H1 (cell line): ENCODE results near the gene TIMM10B. TPM values are rescaled to one million over a fixed set of nuclear protein-coding genes. Genes with fewer than 3 reads are reported as not detected.

ENCODE experiments used
- CEBPB ChIP-seq: IDR thresholded peaks from 2 replicates; pipeline ENCODE4 v1.6.1; 2012; ENCODE audit warnings: low read depth, low read length
- JUN ChIP-seq: IDR thresholded peaks from 2 replicates; pipeline ENCODE4 v1.6.1; 2011; ENCODE audit warnings: low read depth, mild to moderate bottlenecking, improper control_type of control experiment, low read length
- SAP30 ChIP-seq: fragments of 300-600 bp; sonication (generic); IDR thresholded peaks from 2 replicates; pipeline ENCODE4 v1.7.1; 2012; ENCODE audit warnings: low read length, moderate library complexity, mild to moderate bottlenecking, inconsistent platforms; ENCODE audit not compliant: insufficient read depth, insufficient replicate concordance
- polyA plus RNA-seq, 7 experiments: library from polyadenylated mRNA; depleted of rRNA in 3 of 7; stranded (reverse) in 5 of 7; unstranded in 2 of 7; fragments of >200 nt in 5 of 7; fragments of 200-250 nt in 2 of 7; gene quantifications; 1 replicate in 5 of 7; 2 replicates in 1 of 7; 4 replicates in 1 of 7; pipeline versions ENCODE4 v1.2.1 to v1.2.3, GENCODE V29; 2011 to 2013; ENCODE audit warnings: missing spikeins in 2 of 7, mixed read lengths in 2 of 7
- total RNA-seq: library from RNA; stranded (reverse); fragmentation: NEBNext Ultra II Directional; extraction: Animal tissue kit (Norgen Biotek cat#: 25700); gene quantifications from 2 replicates; pipeline ENCODE4 v1.2.1, GENCODE V29; 2021
- TF ChIP-seq, protein P1 (sequence below): IDR thresholded peaks from 2 replicates; pipeline ENCODE4 v1.6.1; 2012; ENCODE audit warnings: low read length, inconsistent platforms

The TIMM10B gene
- total and polyA plus RNA-seq, 2 of the 8 experiments (the other 6 are each of a cell fraction or from before 2014, with no cell fraction given), result 38.2 to 47.8 TPM

DNA sequence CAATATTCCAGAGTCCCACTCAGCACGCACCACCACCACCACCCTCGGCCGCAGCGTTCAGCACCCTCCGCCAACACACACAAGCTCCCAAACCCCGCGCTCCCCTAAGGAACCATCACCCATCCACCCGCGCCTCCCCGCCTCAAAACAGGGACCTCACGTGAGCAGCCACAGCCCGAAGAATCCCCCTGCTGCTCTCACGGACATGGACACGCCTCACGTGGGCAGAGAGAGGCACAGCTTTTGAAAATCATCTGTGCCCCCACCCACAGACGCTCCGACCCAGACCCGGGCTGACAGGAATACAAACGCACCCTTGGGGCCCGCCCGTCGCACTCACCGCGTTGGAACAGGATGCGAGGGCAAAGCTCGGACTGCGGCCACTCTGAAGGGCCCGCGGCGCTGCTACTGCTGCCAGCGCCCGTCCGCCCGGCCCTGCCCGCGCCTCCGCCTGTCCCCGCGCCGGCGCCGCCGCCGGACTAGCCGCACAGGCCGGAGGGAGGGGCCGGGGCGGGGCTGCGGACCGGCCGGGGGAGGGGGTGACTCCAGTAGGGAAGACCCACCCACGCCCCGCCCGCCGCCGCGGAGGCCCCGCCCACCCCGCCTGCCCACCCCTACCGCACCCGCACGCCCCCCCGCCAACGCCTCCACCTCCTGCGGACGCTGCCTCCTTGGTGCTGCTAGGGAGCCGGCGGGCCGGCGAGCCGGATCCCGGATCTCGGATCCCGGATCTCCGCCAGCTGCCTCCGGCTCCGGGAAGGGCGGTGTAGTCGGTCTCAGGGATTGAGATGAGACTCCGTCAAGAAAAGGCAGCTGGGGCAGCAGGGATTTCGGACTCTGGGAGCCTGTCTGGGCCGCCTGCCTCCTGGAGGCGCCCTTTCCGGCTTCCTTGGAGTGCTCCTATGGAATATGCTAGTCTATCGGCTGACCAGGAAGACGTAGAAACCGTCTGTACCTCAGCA lies 7.6 kb upstream of the TIMM10B start, which contains the start of gene TRIM3 (continued):
- no peak for TF ChIP-seq SAP30
- TF ChIP-seq, protein P1, sequence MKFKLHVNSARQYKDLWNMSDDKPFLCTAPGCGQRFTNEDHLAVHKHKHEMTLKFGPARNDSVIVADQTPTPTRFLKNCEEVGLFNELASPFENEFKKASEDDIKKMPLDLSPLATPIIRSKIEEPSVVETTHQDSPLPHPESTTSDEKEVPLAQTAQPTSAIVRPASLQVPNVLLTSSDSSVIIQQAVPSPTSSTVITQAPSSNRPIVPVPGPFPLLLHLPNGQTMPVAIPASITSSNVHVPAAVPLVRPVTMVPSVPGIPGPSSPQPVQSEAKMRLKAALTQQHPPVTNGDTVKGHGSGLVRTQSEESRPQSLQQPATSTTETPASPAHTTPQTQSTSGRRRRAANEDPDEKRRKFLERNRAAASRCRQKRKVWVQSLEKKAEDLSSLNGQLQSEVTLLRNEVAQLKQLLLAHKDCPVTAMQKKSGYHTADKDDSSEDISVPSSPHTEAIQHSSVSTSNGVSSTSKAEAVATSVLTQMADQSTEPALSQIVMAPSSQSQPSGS, result no peak
- TF ChIP-seq CEBPB, result no peak
- TF ChIP-seq JUN, result no peak
